ENCODE data around the gene DNAH10.

DNAH10 gene

GRCh38 chr12:123958462-123958861 lies 196.4 kb downstream of the DNAH10 start:
- Histone ChIP-seq H2AFZ (ENCODE audit: low read depth, low read length, severe bottlenecking) (no peak overlapping the region), H3K9ac (ENCODE audit: low read length) (no peak overlapping the region), H3K36me3 (ENCODE audit: low read length) (no peaks in the 10 kb centered on the region), H3K27me3 (ENCODE audit: low read length) (no peaks in the 10 kb centered on the region), H3F3A (ENCODE audit: insufficient read depth) (no peaks in the 10 kb centered on the region), H3K79me2 (ENCODE audit: insufficient read depth, low read length) (no peaks in the 10 kb centered on the region), H3K9me3 (ENCODE audit: insufficient read depth, low read length) (no peaks in the 10 kb centered on the region), H3K9me2 (replicated peaks; ENCODE audit: insufficient read depth, low read length) (no peaks in the 10 kb centered on the region), H4K20me1 (ENCODE audit: low read depth, low read length) (no peaks in the 10 kb centered on the region), H3K4me2 (ENCODE audit: low read depth, low read length, poor library complexity, severe bottlenecking) (no peak overlapping the region), H3K27ac (ENCODE audit: low read depth, low read length) (no peak overlapping the region), H3K4me3 (ENCODE audit: insufficient read depth, low read length, poor library complexity, severe bottlenecking) (no peak overlapping the region)
- TF ChIP-seq CTCF (IDR thresholded peaks at IDR 0.05; ENCODE audit: insufficient read depth, low read length, poor library complexity, severe bottlenecking), result no peak
- TF ChIP-seq EZH2phosphoT487 (conservative IDR thresholded peaks at IDR 0.05; ENCODE audit: low read length), result no peak

- no peaks in the 10 kb centered on the region for H3K36me3 ChIP-seq (ENCODE audit: low read length)
- no peaks in the 10 kb centered on the region for H3K9me2 ChIP-seq (replicated peaks; ENCODE audit: insufficient read depth, low read length)
- no peaks in the 10 kb centered on the region for H3K9me3 ChIP-seq (ENCODE audit: insufficient read depth, low read length)
- no peak overlapping the region for H3K4me3 ChIP-seq (ENCODE audit: insufficient read depth, low read length, poor library complexity, severe bottlenecking)
- no peak overlapping the region for H3K9ac ChIP-seq (ENCODE audit: low read length)
- no peak overlapping the region for H3K4me2 ChIP-seq (ENCODE audit: low read depth, low read length, poor library complexity, severe bottlenecking)
- no peak overlapping the region for H2AFZ ChIP-seq (ENCODE audit: low read depth, low read length, severe bottlenecking)
- H3F3A ChIP-seq (ENCODE audit: insufficient read depth), result no peaks in the 10 kb centered on the region
- H3K27me3 ChIP-seq (ENCODE audit: low read length), result no peaks in the 10 kb centered on the region
- no peak overlapping the region for H3K27ac ChIP-seq (ENCODE audit: low read depth, low read length)
- H4K20me1 ChIP-seq (ENCODE audit: low read depth, low read length), result no peaks in the 10 kb centered on the region
- TF ChIP-seq EZH2phosphoT487 (conservative IDR thresholded peaks at IDR 0.05; ENCODE audit: low read length) (no peak), CTCF (IDR thresholded peaks at IDR 0.05; ENCODE audit: insufficient read depth, low read length, poor library complexity, severe bottlenecking) (no peak)
- no peaks in the 10 kb centered on the region for H3K79me2 ChIP-seq (ENCODE audit: insufficient read depth, low read length)
Measured at GRCh38 chr12:123958876-123959275, 196.8 kb downstream of the DNAH10 start.

GRCh38 chr12:123960029-123960735 lies 198.1 kb downstream of the DNAH10 start:
- Histone ChIP-seq H3K27ac (ENCODE audit: low read depth, low read length) (no peak overlapping the region), H3K4me3 (ENCODE audit: insufficient read depth, low read length, poor library complexity, severe bottlenecking) (no peak overlapping the region), H3F3A (ENCODE audit: insufficient read depth) (no peaks in the 10 kb centered on the region), H3K27me3 (ENCODE audit: low read length) (no peaks in the 10 kb centered on the region), H4K20me1 (ENCODE audit: low read depth, low read length) (no peaks in the 10 kb centered on the region), H3K36me3 (ENCODE audit: low read length) (no peaks in the 10 kb centered on the region), H3K9me2 (replicated peaks; ENCODE audit: insufficient read depth, low read length) (no peaks in the 10 kb centered on the region), H3K9me3 (ENCODE audit: insufficient read depth, low read length) (no peaks in the 10 kb centered on the region), H3K79me2 (ENCODE audit: insufficient read depth, low read length) (no peaks in the 10 kb centered on the region), H3K4me2 (ENCODE audit: low read depth, low read length, poor library complexity, severe bottlenecking) (no peak overlapping the region), H3K9ac (ENCODE audit: low read length) (no peak overlapping the region), H2AFZ (ENCODE audit: low read depth, low read length, severe bottlenecking) (no peak overlapping the region)
- TF ChIP-seq CTCF (IDR thresholded peaks at IDR 0.05; ENCODE audit: insufficient read depth, low read length, poor library complexity, severe bottlenecking) (no peak), EZH2phosphoT487 (conservative IDR thresholded peaks at IDR 0.05; ENCODE audit: low read length) (no peak)

All from SU-DHL-6 (cell line).